ENCODE data around the gene TMEM229B. TPM values are rescaled to one million over a fixed set of nuclear protein-coding genes. Genes with fewer than 3 reads are reported as not detected.

TMEM229B gene
- total RNA-seq, 1 donor from 2014 or later: 1.3 TPM

DNA sequence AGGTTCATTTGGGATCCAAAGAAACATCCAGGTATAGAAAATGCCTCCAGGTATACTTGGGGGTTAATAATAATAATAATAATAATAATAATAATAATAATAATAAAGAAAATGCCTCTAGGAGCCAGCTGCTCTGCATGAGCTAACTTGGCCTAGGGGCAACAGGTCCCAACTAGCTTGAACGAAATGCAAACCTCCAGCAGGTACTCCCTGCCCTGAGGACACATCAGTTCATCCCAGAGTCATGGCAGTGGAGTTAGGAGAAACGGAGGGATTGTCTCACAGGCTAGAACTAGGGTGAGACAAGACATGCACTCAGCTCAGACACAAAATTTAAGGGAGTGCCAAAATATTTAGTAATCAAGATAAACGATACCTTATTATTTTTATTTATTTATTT is 12.5 kb upstream of the TMEM229B start:
- Histone ChIP-seq H3K27me3 (ENCODE audit: insufficient read depth, low read length) (peaks cover 8% of the 10 kb centered on the region), H3K4me2 (ENCODE audit: low read length) (no peak overlapping the region), H3K36me3 (ENCODE audit: insufficient read depth, low read length) (no peaks in the 10 kb centered on the region), H3K27ac (ENCODE audit: low read depth, low read length) (no peak overlapping the region), H3K4me3 (ENCODE audit: insufficient read depth, low read depth, low read length) (no peak overlapping the region), H2AFZ (ENCODE audit: low read depth, low read length) (no peak overlapping the region), H3K9me3 (ENCODE audit: insufficient read depth, low read depth, low read length) (no peaks in the 10 kb centered on the region), H3K4me1 (ENCODE audit: insufficient read depth, low read length) (no peaks in the 10 kb centered on the region), H3K9ac (ENCODE audit: low read length) (no peak overlapping the region), H4K20me1 (ENCODE audit: insufficient read depth, low read length) (no peaks in the 10 kb centered on the region), H3K79me2 (ENCODE audit: insufficient read depth, low read length) (no peaks in the 10 kb centered on the region)
- DNase-seq (ENCODE audit: low read depth) (no peak), FAIRE-seq (no peak)
- Mint-ChIP-seq H3K4me3 (ENCODE audit: unreplicated experiment) (no peak overlapping the region), H3K27ac (ENCODE audit: unreplicated experiment) (no peak overlapping the region), H3K4me1 (ENCODE audit: low read depth, unreplicated experiment) (peaks cover 1% of the 10 kb centered on the region), H3K27me3 (ENCODE audit: low read depth, unreplicated experiment) (no peaks in the 10 kb centered on the region), H3K36me3 (ENCODE audit: low read depth, unreplicated experiment) (no peaks in the 10 kb centered on the region), H3K9me3 (ENCODE audit: unreplicated experiment) (no peaks in the 10 kb centered on the region)
- no peak for TF ChIP-seq EZH2 (IDR thresholded peaks at IDR 0.05; ENCODE audit: insufficient read depth, low read length)
- TF ChIP-seq, protein P1, sequence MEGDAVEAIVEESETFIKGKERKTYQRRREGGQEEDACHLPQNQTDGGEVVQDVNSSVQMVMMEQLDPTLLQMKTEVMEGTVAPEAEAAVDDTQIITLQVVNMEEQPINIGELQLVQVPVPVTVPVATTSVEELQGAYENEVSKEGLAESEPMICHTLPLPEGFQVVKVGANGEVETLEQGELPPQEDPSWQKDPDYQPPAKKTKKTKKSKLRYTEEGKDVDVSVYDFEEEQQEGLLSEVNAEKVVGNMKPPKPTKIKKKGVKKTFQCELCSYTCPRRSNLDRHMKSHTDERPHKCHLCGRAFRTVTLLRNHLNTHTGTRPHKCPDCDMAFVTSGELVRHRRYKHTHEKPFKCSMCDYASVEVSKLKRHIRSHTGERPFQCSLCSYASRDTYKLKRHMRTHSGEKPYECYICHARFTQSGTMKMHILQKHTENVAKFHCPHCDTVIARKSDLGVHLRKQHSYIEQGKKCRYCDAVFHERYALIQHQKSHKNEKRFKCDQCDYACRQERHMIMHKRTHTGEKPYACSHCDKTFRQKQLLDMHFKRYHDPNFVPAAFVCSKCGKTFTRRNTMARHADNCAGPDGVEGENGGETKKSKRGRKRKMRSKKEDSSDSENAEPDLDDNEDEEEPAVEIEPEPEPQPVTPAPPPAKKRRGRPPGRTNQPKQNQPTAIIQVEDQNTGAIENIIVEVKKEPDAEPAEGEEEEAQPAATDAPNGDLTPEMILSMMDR (IDR thresholded peaks at IDR 0.05; ENCODE audit: insufficient read depth, low read depth, low read length): no peak

DNA sequence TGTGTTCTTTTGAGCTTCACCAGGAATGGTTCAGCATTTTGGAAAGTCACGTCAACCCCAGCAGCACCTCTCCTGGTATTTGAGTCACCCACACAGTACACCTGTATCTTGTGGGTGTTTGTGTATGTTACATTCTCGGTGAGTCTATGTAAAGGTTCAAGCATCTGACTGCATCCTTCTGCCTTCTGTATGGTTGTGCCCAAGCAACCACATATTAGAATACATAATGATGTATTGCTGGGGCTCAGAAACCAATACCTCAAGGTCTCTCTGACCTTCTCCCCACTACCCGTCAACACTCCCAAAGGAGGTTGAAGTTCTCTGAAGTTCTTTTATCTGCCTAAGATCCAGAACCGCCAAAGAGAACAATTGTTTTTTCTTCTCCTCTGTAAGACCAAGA is 9.2 kb upstream of the TMEM229B start:
- no peak overlapping the region for H3K4me2 ChIP-seq (ENCODE audit: low read length)
- H3K4me3 ChIP-seq (ENCODE audit: insufficient read depth, low read depth, low read length): no peak overlapping the region
- Mint-ChIP-seq H3K9me3 (ENCODE audit: unreplicated experiment) (peaks cover 10% of the 10 kb centered on the region), H3K36me3 (ENCODE audit: low read depth, unreplicated experiment) (no peaks in the 10 kb centered on the region), H3K27ac (ENCODE audit: unreplicated experiment) (no peak overlapping the region), H3K4me1 (ENCODE audit: low read depth, unreplicated experiment) (no peaks in the 10 kb centered on the region), H3K27me3 (ENCODE audit: low read depth, unreplicated experiment) (no peaks in the 10 kb centered on the region), H3K4me3 (ENCODE audit: unreplicated experiment) (no peak overlapping the region)
- no peak overlapping the region for H3K27ac ChIP-seq (ENCODE audit: low read depth, low read length)
- H2AFZ ChIP-seq (ENCODE audit: low read depth, low read length): no peak overlapping the region
- FAIRE-seq (no peak), DNase-seq (ENCODE audit: low read depth) (no peak)
- no peaks in the 10 kb centered on the region for H3K36me3 ChIP-seq (ENCODE audit: insufficient read depth, low read length)
- peaks cover 14% of the 10 kb centered on the region for H3K9me3 ChIP-seq (ENCODE audit: insufficient read depth, low read depth, low read length)
- H3K9ac ChIP-seq (ENCODE audit: low read length): no peak overlapping the region
- no peaks in the 10 kb centered on the region for H3K79me2 ChIP-seq (ENCODE audit: insufficient read depth, low read length)
- no peaks in the 10 kb centered on the region for H4K20me1 ChIP-seq (ENCODE audit: insufficient read depth, low read length)
- H3K4me1 ChIP-seq (ENCODE audit: insufficient read depth, low read length): no peaks in the 10 kb centered on the region
- peaks cover 6% of the 10 kb centered on the region for H3K27me3 ChIP-seq (ENCODE audit: insufficient read depth, low read length)
- TF ChIP-seq, protein P1 (IDR thresholded peaks at IDR 0.05; ENCODE audit: insufficient read depth, low read depth, low read length): no peak
- no peak for TF ChIP-seq EZH2 (IDR thresholded peaks at IDR 0.05; ENCODE audit: insufficient read depth, low read length)

DNA sequence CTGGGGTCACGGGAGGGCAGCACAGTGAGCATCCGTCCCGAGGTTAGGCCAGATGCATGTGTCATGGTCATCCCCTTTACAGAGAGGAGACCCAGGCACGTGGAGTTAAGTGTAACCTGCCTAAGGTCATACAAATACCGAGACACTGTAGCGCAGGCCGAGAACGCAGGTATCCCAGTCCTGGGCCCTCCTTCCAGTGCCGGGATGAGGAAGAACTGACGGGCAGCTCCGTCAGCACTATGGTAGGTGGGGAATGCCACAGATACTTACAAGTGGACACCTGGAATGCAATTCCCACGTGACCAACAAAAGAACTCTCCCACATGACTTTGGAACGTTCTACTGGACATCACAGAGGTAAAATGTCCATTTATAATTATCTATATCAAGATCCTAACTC is 8.7 kb upstream of the TMEM229B start:
- H3K4me3 ChIP-seq (ENCODE audit: insufficient read depth, low read depth, low read length): no peak overlapping the region

More for the DNA sequence above, 8.7 kb upstream of the TMEM229B start:
- TF ChIP-seq, protein P1 (IDR thresholded peaks at IDR 0.05; ENCODE audit: insufficient read depth, low read depth, low read length): no peak
- no peak for TF ChIP-seq EZH2 (IDR thresholded peaks at IDR 0.05; ENCODE audit: insufficient read depth, low read length)
- H3K4me3 Mint-ChIP-seq (ENCODE audit: unreplicated experiment): no peak overlapping the region
- Histone ChIP-seq H4K20me1 (ENCODE audit: insufficient read depth, low read length) (no peaks in the 10 kb centered on the region), H2AFZ (ENCODE audit: low read depth, low read length) (no peak overlapping the region), H3K27me3 (ENCODE audit: insufficient read depth, low read length) (peaks cover 6% of the 10 kb centered on the region), H3K36me3 (ENCODE audit: insufficient read depth, low read length) (no peaks in the 10 kb centered on the region), H3K4me1 (ENCODE audit: insufficient read depth, low read length) (no peaks in the 10 kb centered on the region), H3K79me2 (ENCODE audit: insufficient read depth, low read length) (no peaks in the 10 kb centered on the region), H3K9me3 (ENCODE audit: insufficient read depth, low read depth, low read length) (peaks cover 14% of the 10 kb centered on the region), H3K9ac (ENCODE audit: low read length) (no peak overlapping the region), H3K4me2 (ENCODE audit: low read length) (no peak overlapping the region), H3K27ac (ENCODE audit: low read depth, low read length) (no peak overlapping the region)
- no peak overlapping the region for H3K27ac Mint-ChIP-seq (ENCODE audit: unreplicated experiment)
- H3K9me3 Mint-ChIP-seq (ENCODE audit: unreplicated experiment): peaks cover 10% of the 10 kb centered on the region
- H3K27me3 Mint-ChIP-seq (ENCODE audit: low read depth, unreplicated experiment): no peaks in the 10 kb centered on the region
- DNase-seq (ENCODE audit: low read depth) (no peak), FAIRE-seq (no peak)
- no peaks in the 10 kb centered on the region for H3K4me1 Mint-ChIP-seq (ENCODE audit: low read depth, unreplicated experiment)
- no peaks in the 10 kb centered on the region for H3K36me3 Mint-ChIP-seq (ENCODE audit: low read depth, unreplicated experiment)
